HL-60 (cell line): ENCODE results near the gene DHDH.

Experiments used
- DNase-seq, 2 experiments: peaks; one replicate each; pipeline ENCODE4 v3.0.0-alpha.2; 2010 to 2020; ENCODE audit warnings: low read depth in 1 of 2, low spot score in 1 of 2
- H3K27ac ChIP-seq: fragments of 250-450 bp; sonication (Bioruptor Pico); replicated peaks from 2 replicates; pipeline ENCODE4 v1.5.1; 2020; ENCODE audit warnings: mild to moderate bottlenecking, moderate library complexity
- H3K27me3 ChIP-seq: fragments of 250-450 bp; sonication (Bioruptor Pico); 2 replicates; pipeline ENCODE4 v1.5.1; 2021; ENCODE audit warnings: mild to moderate bottlenecking, moderate library complexity; ENCODE audit not compliant: insufficient read depth, poor library complexity, severe bottlenecking
- H3K4me3 ChIP-seq: replicated peaks from 2 replicates; pipeline ENCODE4 v1.5.1; 2011; ENCODE audit warnings: mild to moderate bottlenecking, control low read depth, low read length; ENCODE audit not compliant: insufficient read depth
- CTCF ChIP-seq: IDR thresholded peaks from one replicate; pipeline ENCODE4 v1.5.1; 2011; ENCODE audit warnings: low read length, control low read depth, inconsistent platforms; ENCODE audit not compliant: insufficient read depth
- GABPA ChIP-seq: IDR thresholded peaks from 2 replicates; pipeline ENCODE4 v1.6.1; 2012; ENCODE audit warnings: low read depth
- POLR2AphosphoS5 ChIP-seq: IDR thresholded peaks from 2 replicates; pipeline ENCODE4 v1.6.1; 2012; ENCODE audit warnings: low read depth
- REST ChIP-seq: IDR thresholded peaks from 2 replicates; pipeline ENCODE4 v1.6.1; 2012; ENCODE audit warnings: low read depth; ENCODE audit not compliant: insufficient replicate concordance
- SPI1 ChIP-seq: IDR thresholded peaks from 2 replicates; pipeline ENCODE4 v1.6.1; 2012; ENCODE audit warnings: low read depth, mild to moderate bottlenecking, borderline replicate concordance

Gene DHDH

GRCh38 chr19:48965806-48966540 is 32.5 kb downstream of the DHDH start:
- H3K27ac ChIP-seq: peak overlapping the region; percentile 91
- peak overlapping the region; percentile 75 for H3K4me3 ChIP-seq
- no peaks in the 10 kb centered on the region for H3K27me3 ChIP-seq
- DNase-seq: peak; percentile 73 to 92
- TF ChIP-seq SPI1: no peak
- TF ChIP-seq REST: no peak
- no peak for TF ChIP-seq GABPA
- TF ChIP-seq CTCF: no peak
- peak; percentile 35; the same call in 1 of the 2 replicates for TF ChIP-seq POLR2AphosphoS5

GRCh38 chr19:48966541-48967345 is 33.2 kb downstream of the DHDH start:
- H3K4me3 ChIP-seq: peak overlapping the region; percentile 75
- H3K27me3 ChIP-seq: no peaks in the 10 kb centered on the region
- peak overlapping the region; percentile 91 for H3K27ac ChIP-seq
- TF ChIP-seq POLR2AphosphoS5 (peak; percentile 6), GABPA (no peak), SPI1 (peak; percentile 83; the same call in 1 of the 2 replicates), REST (no peak)
- DNase-seq: peak in 1 of 2 experiments; percentile 64

- TF ChIP-seq REST (peak; percentile 43), SPI1 (peak; percentile 56; the same call in 1 of the 2 replicates), GABPA (no peak), POLR2AphosphoS5 (peak; percentile 71), CTCF (no peak)
- Histone ChIP-seq H3K27ac (peak overlapping the region; percentile 91), H3K27me3 (no peaks in the 10 kb centered on the region), H3K4me3 (no peak overlapping the region)
- DNase-seq: peak; percentile 81 to 91
Observed at GRCh38 chr19:48967346-48968178, 34.1 kb downstream of the DHDH start.
